Sigmoid colon (tissue), 7 donors: ENCODE results near the gene DNAAF3. TPM values are rescaled to one million over a fixed set of nuclear protein-coding genes. Genes with fewer than 3 reads are reported as not detected.

Source experiments
- DNase-seq: peaks from one replicate; pipeline ENCODE4 v3.0.0-alpha.2; 2019
- H3K27ac ChIP-seq, 4 donors: fragments of 200-600 bp; sonication (generic); one replicate each; pipeline ENCODE4 v1.5.1; 2016 to 2019; ENCODE audit warnings: mild to moderate bottlenecking in 1 of 4
- H3K27me3 ChIP-seq, 3 donors: fragments of 200-600 bp; sonication (generic); one replicate each; pipeline ENCODE4 v1.5.1; 2019; ENCODE audit warnings: mild to moderate bottlenecking in 1 of 3
- H3K36me3 ChIP-seq, 4 donors: fragments of 200-600 bp; sonication (generic); one replicate each; pipeline ENCODE4 v1.5.1; 2016 to 2019
- H3K4me1 ChIP-seq, 4 donors: fragments of 200-600 bp; sonication (generic); one replicate each; pipeline ENCODE4 v1.5.1; 2017 to 2019
- H3K4me3 ChIP-seq, 4 donors: fragments of 200-600 bp; sonication (generic); one replicate each; pipeline ENCODE4 v1.5.1; 2017 to 2019; ENCODE audit warnings: mild to moderate bottlenecking in 2 of 4, moderate library complexity in 1 of 4
- H3K9me3 ChIP-seq, 4 donors: fragments of 200-600 bp in 3 of 4; sonication (generic) in 3 of 4; one replicate each; pipeline versions ENCODE4 v1.5.1 to v1.6.1; 2013 to 2019
- CTCF ChIP-seq, 4 experiments: fragments of 450-650 bp in 3 of 4; fragments of 200-600 bp in 1 of 4; IDR thresholded peaks; one replicate each; pipeline ENCODE4 v1.5.1; 2016 to 2019; ENCODE audit warnings: antibody characterized with exemption in 4 of 4, mild to moderate bottlenecking in 3 of 4, moderate library complexity in 2 of 4
- EP300 ChIP-seq, 4 donors: sonication (generic); formaldehyde crosslinking; IDR thresholded peaks; one replicate each; pipeline ENCODE4 v1.6.1; 2017; ENCODE audit warnings: antibody characterized with exemption in 4 of 4
- POLR2A ChIP-seq, 2 donors: fragments of 450-650 bp; IDR thresholded peaks; one replicate each; pipeline ENCODE4 v1.6.1; 2016; ENCODE audit warnings: antibody characterized with exemption in 2 of 2, mild to moderate bottlenecking in 2 of 2, moderate library complexity in 2 of 2
- POLR2AphosphoS5 ChIP-seq, 4 donors: sonication (generic); formaldehyde crosslinking; IDR thresholded peaks; one replicate each; pipeline ENCODE4 v1.6.1; 2017; ENCODE audit warnings: antibody characterized with exemption in 4 of 4
- WGBS, 2 donors: extraction: QIAGEN DNeasy Blood & Tissue Kit; methylation state at CpG; one replicate each; pipeline ENCODE4 v1.1.7; 2013; 5-methylcytosine and 5-hydroxymethylcytosine counted together
- intact Hi-C: fragments of 100-400 bp; cut with DNase I; formaldehyde crosslinking; loops from one replicate; pipeline ENCODE4 v1.15.1; 2023
- polyA plus RNA-seq, 3 donors: library from polyadenylated mRNA; stranded (reverse); fragments of 200-250 nt; gene quantifications; one replicate each; pipeline ENCODE4 v1.2.3, GENCODE V29; 2013
- total RNA-seq, 4 donors: library from RNA; depleted of rRNA; stranded (reverse); fragments of >200 nt; gene quantifications; one replicate each; pipeline ENCODE4 v1.1.0, GENCODE V29; 2016
- donor health status: healthy with polysubstance abuse.
- donor health status: Bipolar disorder and iron deficiency.
- donor health status: healthy.

DNAAF3 gene
- total and polyA plus RNA-seq, 7 donors: 1.1 TPM; not detected in 6

- intact Hi-C loops: no loop called here
- Histone ChIP-seq H3K9me3 (no peaks in the 10 kb centered on the region), H3K27me3 (peaks cover 37 to 97% (median 90%) of the 10 kb centered on the region in 3 donors), H3K36me3 (no peaks in the 10 kb centered on the region), H3K4me1 (peaks cover 0 to 16% (median 6%) of the 10 kb centered on the region in 4 donors), H3K4me3 (no peak overlapping the region), H3K27ac (no peak overlapping the region)
- TF ChIP-seq CTCF (IDR thresholded peaks at IDR 0.05) (peak; percentile 17 to 65 (median 48)), EP300 (IDR thresholded peaks at IDR 0.05) (no peak)
- peak; percentile 86 for DNase-seq
- WGBS, 2 donors: 2 to 4% methylated on average over 33 of the region's 33 CpGs
Measured at GRCh38 chr19:55160128-55160985, 6.1 kb downstream of the DNAAF3 start.

- Histone ChIP-seq H3K27me3 (peaks cover 37 to 99% (median 90%) of the 10 kb centered on the region in 3 donors), H3K36me3 (no peaks in the 10 kb centered on the region), H3K27ac (no peak overlapping the region), H3K9me3 (no peaks in the 10 kb centered on the region), H3K4me1 (peaks cover 0 to 16% (median 6%) of the 10 kb centered on the region in 4 donors), H3K4me3 (no peak overlapping the region)
- TF ChIP-seq POLR2A (IDR thresholded peaks at IDR 0.05): no peak
- TF ChIP-seq CTCF (IDR thresholded peaks at IDR 0.05): no peak
- TF ChIP-seq EP300 (IDR thresholded peaks at IDR 0.05): no peak
- no peak for TF ChIP-seq POLR2AphosphoS5 (IDR thresholded peaks at IDR 0.05)
- intact Hi-C loops: no loop called here
- DNase-seq: no peak
- 59 to 78% methylated on average over 18 of the region's 18 CpGs for WGBS, 2 donors
Measured at GRCh38 chr19:55158848-55159749, 7.3 kb downstream of the DNAAF3 start.

GRCh38 chr19:55158423-55158822 lies 8.0 kb downstream of the DNAAF3 start:
- 47 to 72% methylated on average over 4 of the region's 4 CpGs for WGBS, 2 donors
- Histone ChIP-seq H3K4me3 (no peak overlapping the region), H3K36me3 (no peaks in the 10 kb centered on the region), H3K4me1 (peaks cover 0 to 16% (median 6%) of the 10 kb centered on the region in 4 donors), H3K27me3 (peaks cover 37 to 99% (median 92%) of the 10 kb centered on the region in 3 donors), H3K27ac (no peak overlapping the region), H3K9me3 (no peaks in the 10 kb centered on the region)
- no peak for DNase-seq
- intact Hi-C loops: no loop called here
- no peak for TF ChIP-seq EP300 (IDR thresholded peaks at IDR 0.05)
- no peak for TF ChIP-seq POLR2AphosphoS5 (IDR thresholded peaks at IDR 0.05)
- no peak for TF ChIP-seq POLR2A (IDR thresholded peaks at IDR 0.05)

GRCh38 chr19:55157064-55157908 lies 9.1 kb downstream of the DNAAF3 start, which contains the start of gene TNNI3:
Gene TNNI3 (minus strand): TSS chr19:55157732. CDS start chr19:55157589, 143 bp downstream.
- DNase-seq: no peak
- peaks cover 34 to 96% (median 85%) of the 10 kb centered on the region in 3 donors for H3K27me3 ChIP-seq
- H3K9me3 ChIP-seq: no peaks in the 10 kb centered on the region
- no peak within 1 kb of the TSS for H3K27ac ChIP-seq
- H3K36me3 ChIP-seq: no peaks in the 10 kb centered on the region
- intact Hi-C loops: no loop called here
- TF ChIP-seq POLR2A (IDR thresholded peaks at IDR 0.05) (no peak), CTCF (IDR thresholded peaks at IDR 0.05) (no peak), EP300 (IDR thresholded peaks at IDR 0.05) (no peak), POLR2AphosphoS5 (IDR thresholded peaks at IDR 0.05) (no peak)
- WGBS, 2 donors: 46 to 52% methylated on average over 39 of the region's 39 CpGs
- H3K4me1 ChIP-seq: peaks cover 0 to 16% (median 6%) of the 10 kb centered on the region in 4 donors
- H3K4me3 ChIP-seq: no peak within 1 kb of the TSS
